ENCODE measurements around the gene SP7.
"Not testable (repeated sequence)": the region's sequence is repeated elsewhere in the genome, so short reads cannot be mapped to it uniquely, and the experiment has no call there.

Gene SP7
- total RNA-seq = 0 reads per million in 2 donors

- no peak for DNase-seq
Observed at GRCh38 chr12:53336181-53336681, at the start of gene SP7. Gene SP7, minus strand, starts transcription at chr12:53336354. Its CDS starts 708 bp downstream, at chr12:53335646.

GRCh38 chr12:53383258-53383657 is 47.1 kb upstream of the SP7 start:
- DNase-seq = no peak

GRCh38 chr12:53381731-53382630 is 45.8 kb upstream of the SP7 start:
- peak in 3 of 5 experiments; percentile 27 to 72 (median 41) for DNase-seq

- no peak for DNase-seq
Observed at GRCh38 chr12:53380794-53381730, 44.9 kb upstream of the SP7 start.

- peak; percentile 84 to 98 (median 97) for DNase-seq
Observed at GRCh38 chr12:53380104-53380793, 44.1 kb upstream of the SP7 start, which contains the start of gene SP1. Gene SP1, plus strand, starts transcription at chr12:53380176. Its CDS starts 116 bp downstream, at chr12:53380292.

GRCh38 chr12:53379389-53380103 is 43.4 kb upstream of the SP7 start:
- DNase-seq = peak; percentile 60 to 100 (median 90)

- DNase-seq = peak in 1 of 5 experiments; percentile 29
Observed at GRCh38 chr12:53378724-53379388, 42.7 kb upstream of the SP7 start.

- no peak for DNase-seq
Observed at GRCh38 chr12:53378222-53378621, 42.1 kb upstream of the SP7 start.

- no peak for DNase-seq
Observed at GRCh38 chr12:53376747-53377146, 40.6 kb upstream of the SP7 start.

GRCh38 chr12:53374277-53374676 is 38.1 kb upstream of the SP7 start:
- DNase-seq = not testable (repeated sequence)

GRCh38 chr12:53373554-53374133 is 37.5 kb upstream of the SP7 start:
- peak in 1 of 5 experiments; percentile 40 for DNase-seq

GRCh38 chr12:53365245-53365904 is 29.2 kb upstream of the SP7 start:
- DNase-seq = no peak

- DNase-seq = not testable (repeated sequence)
Observed at GRCh38 chr12:53361638-53362037, 25.5 kb upstream of the SP7 start.

GRCh38 chr12:53358836-53359419 is 22.8 kb upstream of the SP7 start:
- DNase-seq = no peak

GRCh38 chr12:53355121-53355520 is 19.0 kb upstream of the SP7 start:
- no peak for DNase-seq

- no peak for DNase-seq
Observed at GRCh38 chr12:53353257-53353655, 17.1 kb upstream of the SP7 start.

GRCh38 chr12:53352331-53353256 is 16.4 kb upstream of the SP7 start:
- peak; percentile 39 to 85 (median 73) for DNase-seq

GRCh38 chr12:53347905-53348304 is 11.8 kb upstream of the SP7 start:
- DNase-seq = no peak

All from T-helper 2 cell (primary cell).